ENCODE measurements around the gene GOLGA8S. TPM values are rescaled to one million over a fixed set of nuclear protein-coding genes. Genes with fewer than 3 reads are reported as not detected.

GOLGA8S gene
- total RNA-seq, 1 experiment from 2014 or later, result 0.09 TPM

DNA sequence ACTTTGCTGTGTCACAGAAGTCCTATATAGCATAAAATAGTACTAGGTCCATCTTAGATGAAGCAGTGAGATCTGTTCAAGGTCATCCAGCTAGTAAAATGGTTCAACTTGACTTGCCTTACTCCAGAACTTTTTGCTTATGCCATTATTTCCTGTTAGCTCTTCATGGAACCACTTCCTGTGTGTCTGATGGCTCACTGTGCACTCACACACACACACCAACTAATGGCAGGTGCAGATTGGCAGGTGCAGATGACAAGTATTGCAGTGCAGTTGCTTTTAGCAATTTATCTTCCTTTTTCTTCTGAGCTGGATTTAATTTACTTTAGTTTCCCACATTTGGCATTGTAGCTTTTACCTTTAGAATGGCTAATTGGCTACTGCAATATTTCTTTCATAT lies 29.8 kb downstream of the GOLGA8S start:
- Histone ChIP-seq H3K27me3 (ENCODE audit: insufficient read depth, low read depth) (peaks cover 61% of the 10 kb centered on the region), H3K9me3 (ENCODE audit: insufficient read depth, low read depth) (no peaks in the 10 kb centered on the region), H3F3A (ENCODE audit: insufficient read depth, low read depth) (no peaks in the 10 kb centered on the region), H3K79me2 (ENCODE audit: low read depth) (no peaks in the 10 kb centered on the region), H4K20me1 (ENCODE audit: insufficient read depth) (no peaks in the 10 kb centered on the region), H3K9me2 (ENCODE audit: insufficient read depth) (no peaks in the 10 kb centered on the region), H3K27ac (no peak overlapping the region), H3K4me3 (no peak overlapping the region), H2AFZ (no peak overlapping the region), H3K36me3 (ENCODE audit: low read depth) (no peaks in the 10 kb centered on the region), H3K4me1 (replicated peaks; ENCODE audit: insufficient read depth) (no peaks in the 10 kb centered on the region), H3K4me2 (no peak overlapping the region)
- intact Hi-C loops (cut with micrococcal nuclease; ENCODE audit: unreplicated experiment), result no loop called here
- no peak for TF ChIP-seq EZH2 (IDR thresholded peaks at IDR 0.05; ENCODE audit: low read depth)
- TF ChIP-seq, protein P1, sequence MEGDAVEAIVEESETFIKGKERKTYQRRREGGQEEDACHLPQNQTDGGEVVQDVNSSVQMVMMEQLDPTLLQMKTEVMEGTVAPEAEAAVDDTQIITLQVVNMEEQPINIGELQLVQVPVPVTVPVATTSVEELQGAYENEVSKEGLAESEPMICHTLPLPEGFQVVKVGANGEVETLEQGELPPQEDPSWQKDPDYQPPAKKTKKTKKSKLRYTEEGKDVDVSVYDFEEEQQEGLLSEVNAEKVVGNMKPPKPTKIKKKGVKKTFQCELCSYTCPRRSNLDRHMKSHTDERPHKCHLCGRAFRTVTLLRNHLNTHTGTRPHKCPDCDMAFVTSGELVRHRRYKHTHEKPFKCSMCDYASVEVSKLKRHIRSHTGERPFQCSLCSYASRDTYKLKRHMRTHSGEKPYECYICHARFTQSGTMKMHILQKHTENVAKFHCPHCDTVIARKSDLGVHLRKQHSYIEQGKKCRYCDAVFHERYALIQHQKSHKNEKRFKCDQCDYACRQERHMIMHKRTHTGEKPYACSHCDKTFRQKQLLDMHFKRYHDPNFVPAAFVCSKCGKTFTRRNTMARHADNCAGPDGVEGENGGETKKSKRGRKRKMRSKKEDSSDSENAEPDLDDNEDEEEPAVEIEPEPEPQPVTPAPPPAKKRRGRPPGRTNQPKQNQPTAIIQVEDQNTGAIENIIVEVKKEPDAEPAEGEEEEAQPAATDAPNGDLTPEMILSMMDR (conservative IDR thresholded peaks at IDR 0.05), result no peak
- DNase-seq, result no peak
- POLR2A ChIA-PET (ENCODE audit: unreplicated experiment), result no interaction called here
- CTCF ChIA-PET, result no interaction called here
- BruUV-seq (replicated peaks), result no TSS peak

DNA sequence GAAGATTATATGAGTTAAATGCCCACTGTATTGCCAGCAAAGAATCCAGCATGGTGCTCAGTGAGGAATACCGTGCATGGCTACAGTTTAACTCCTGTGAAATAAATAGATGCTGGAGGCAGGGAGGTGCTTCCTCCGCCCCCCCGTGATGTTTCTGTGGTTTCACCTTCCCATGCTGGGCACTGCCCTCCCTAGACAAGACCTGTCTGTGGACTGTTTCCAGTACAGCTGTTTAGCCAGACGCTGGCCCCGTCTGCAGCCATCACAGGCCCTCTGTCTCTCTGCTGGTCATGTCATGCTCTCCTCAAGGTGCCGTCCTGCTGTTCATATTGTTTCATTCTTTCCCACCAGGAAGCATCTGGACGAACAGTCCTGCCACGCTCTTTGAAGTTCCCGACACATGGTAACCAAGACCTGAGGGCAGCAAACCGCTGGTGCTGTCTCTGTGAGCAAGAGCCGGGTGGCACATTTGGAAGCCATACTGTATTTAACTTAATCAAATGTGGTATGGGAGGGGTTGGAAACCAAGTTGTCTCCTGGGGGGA lies 31.4 kb downstream of the GOLGA8S start:
- DNase-seq, result no peak
- Histone ChIP-seq H2AFZ (no peak overlapping the region), H3K4me2 (no peak overlapping the region), H3K27ac (no peak overlapping the region), H3K4me3 (no peak overlapping the region), H3F3A (ENCODE audit: insufficient read depth, low read depth) (no peaks in the 10 kb centered on the region), H3K27me3 (ENCODE audit: insufficient read depth, low read depth) (peaks cover 48% of the 10 kb centered on the region), H3K4me1 (replicated peaks; ENCODE audit: insufficient read depth) (no peaks in the 10 kb centered on the region), H3K79me2 (ENCODE audit: low read depth) (no peaks in the 10 kb centered on the region), H3K9me2 (ENCODE audit: insufficient read depth) (no peaks in the 10 kb centered on the region), H3K36me3 (ENCODE audit: low read depth) (no peaks in the 10 kb centered on the region), H3K9me3 (ENCODE audit: insufficient read depth, low read depth) (no peaks in the 10 kb centered on the region), H4K20me1 (ENCODE audit: insufficient read depth) (no peaks in the 10 kb centered on the region)
- no TSS peak for BruUV-seq (replicated peaks)
- intact Hi-C loops (cut with micrococcal nuclease; ENCODE audit: unreplicated experiment), result no loop called here
- ChIA-PET CTCF (no interaction called here), POLR2A (ENCODE audit: unreplicated experiment) (no interaction called here)
- no peak for TF ChIP-seq EZH2 (IDR thresholded peaks at IDR 0.05; ENCODE audit: low read depth)
- TF ChIP-seq, protein P1 (conservative IDR thresholded peaks at IDR 0.05), result no peak

DNA sequence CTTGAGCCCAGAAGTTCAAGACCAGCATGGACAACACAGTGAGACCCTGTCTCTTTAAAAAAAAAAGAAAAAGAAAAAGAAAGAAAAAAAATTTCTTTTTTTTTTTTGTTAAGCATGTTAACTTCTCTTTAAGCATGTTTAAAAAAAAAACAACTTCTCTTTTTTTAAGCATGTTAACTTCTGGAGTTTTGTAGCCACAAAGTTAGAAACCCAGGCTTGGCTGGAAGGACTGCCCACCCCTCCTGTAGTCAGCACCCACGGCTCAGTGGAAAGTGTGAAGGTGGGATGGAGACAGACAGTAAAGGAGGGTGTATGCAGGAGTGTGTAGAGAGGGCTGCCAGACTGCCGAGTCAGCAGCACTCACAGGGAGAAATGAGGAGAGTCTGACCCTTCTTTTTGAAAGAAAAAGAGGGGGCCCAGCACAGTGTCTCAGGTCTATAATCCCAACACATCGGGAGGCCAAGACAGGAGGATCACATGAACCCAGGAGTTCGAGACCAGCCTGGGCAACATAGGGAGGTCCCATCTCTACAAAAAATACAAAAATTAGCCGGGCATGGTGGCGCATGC lies 33.2 kb downstream of the GOLGA8S start:
- TF ChIP-seq, protein P1 (conservative IDR thresholded peaks at IDR 0.05), result no peak
- ChIA-PET POLR2A (ENCODE audit: unreplicated experiment) (no interaction called here), CTCF (no interaction called here)
- H4K20me1 ChIP-seq (ENCODE audit: insufficient read depth), result no peaks in the 10 kb centered on the region
- BruUV-seq (replicated peaks), result no TSS peak
- H3K9me3 ChIP-seq (ENCODE audit: insufficient read depth, low read depth), result no peaks in the 10 kb centered on the region
- no peak overlapping the region for H3K27ac ChIP-seq
- no peaks in the 10 kb centered on the region for H3K4me1 ChIP-seq (replicated peaks; ENCODE audit: insufficient read depth)
- H3K27me3 ChIP-seq (ENCODE audit: insufficient read depth, low read depth), result peaks cover 36% of the 10 kb centered on the region
- no peak overlapping the region for H2AFZ ChIP-seq
- no peak overlapping the region for H3K4me3 ChIP-seq
- no peak for DNase-seq
- no peaks in the 10 kb centered on the region for H3F3A ChIP-seq (ENCODE audit: insufficient read depth, low read depth)
- H3K9me2 ChIP-seq (ENCODE audit: insufficient read depth), result no peaks in the 10 kb centered on the region
- intact Hi-C loops (cut with micrococcal nuclease; ENCODE audit: unreplicated experiment), result no loop called here
- H3K4me2 ChIP-seq, result no peak overlapping the region
- H3K79me2 ChIP-seq (ENCODE audit: low read depth), result no peaks in the 10 kb centered on the region
- H3K36me3 ChIP-seq (ENCODE audit: low read depth), result no peaks in the 10 kb centered on the region

All from PC-9 (cell line).